IMR-90 (cell line): ENCODE results near the gene RHEX. TPM values are rescaled to one million over a fixed set of nuclear protein-coding genes. Genes with fewer than 3 reads are reported as not detected.

Experiments
- ATAC-seq: fragments of 200-7000 bp; cut with Tn5 transposase; 2 replicates; pipeline ENCODE4 v1.9.1; 2020; ENCODE audit warnings: low read depth, mild to moderate bottlenecking, moderate library complexity
- BruUV-seq: library from RNA; stranded (reverse); fragments of 400-500 nt; replicated peaks from 2 replicates; lab custom pipeline; 2021; lab: Mats Ljungman, UMichigan
- CTCF ChIA-PET: fragments of 300-600 bp; formaldehyde crosslinking; extraction: SDS; loops from one replicate; lab custom pipeline; 2021; ENCODE audit warnings: antibody characterized with exemption; lab: Yijun Ruan, JAX
- POLR2A ChIA-PET: fragments of 300-600 bp; sonication (Branson Sonifier 250); formaldehyde crosslinking; loops from one replicate; lab custom pipeline; 2022; ENCODE audit warnings: antibody characterized with exemption; ENCODE audit not compliant: unreplicated experiment; lab: Charles Lee
- DNase-seq: peaks from one replicate; pipeline ENCODE4 v3.0.0; 2013
- H2AFZ ChIP-seq: replicated peaks from 2 replicates; pipeline ENCODE3; 2013; ENCODE audit warnings: low read length, mild to moderate bottlenecking; ENCODE audit not compliant: poor library complexity
- H2AK5ac ChIP-seq: 2 replicates; pipeline ENCODE4 v1.6.1; 2013; ENCODE audit warnings: low read depth, low read length, inconsistent platforms
- H2AK9ac ChIP-seq: replicated peaks from 2 replicates; pipeline ENCODE3; 2013; ENCODE audit warnings: mild to moderate bottlenecking, low read depth, low read length, moderate library complexity; ENCODE audit not compliant: poor library complexity
- H2BK120ac ChIP-seq: 2 replicates; pipeline ENCODE4 v1.6.1; 2013; ENCODE audit warnings: low read depth, low read length, inconsistent platforms
- H2BK15ac ChIP-seq: 3 replicates; pipeline ENCODE4 v1.6.1; 2013; ENCODE audit warnings: low read depth, low read length, inconsistent platforms
- H2BK20ac ChIP-seq: 2 replicates; pipeline ENCODE4 v1.6.1; 2013; ENCODE audit warnings: low read depth, mild to moderate bottlenecking, inconsistent platforms, low read length, moderate library complexity
- H2BK5ac ChIP-seq: 2 replicates; pipeline ENCODE4 v1.6.1; 2013; ENCODE audit warnings: mild to moderate bottlenecking, low read depth, low read length, inconsistent platforms; ENCODE audit not compliant: poor library complexity, severe bottlenecking
- H3K14ac ChIP-seq: replicated peaks from 2 replicates; pipeline ENCODE4 v1.6.1; 2013; ENCODE audit warnings: low read depth, low read length, inconsistent platforms
- H3K18ac ChIP-seq: 2 replicates; pipeline ENCODE4 v1.6.1; 2013; ENCODE audit warnings: low read depth, low read length, control low read depth
- H3K23ac ChIP-seq: 2 replicates; pipeline ENCODE4 v1.6.1; 2013; ENCODE audit warnings: low read depth, low read length, inconsistent platforms
- H3K27ac ChIP-seq: 2 replicates; pipeline ENCODE4 v1.5.1; 2013; ENCODE audit warnings: mild to moderate bottlenecking, control low read depth, low read length; ENCODE audit not compliant: insufficient read depth
- H3K27me3 ChIP-seq: 2 replicates; pipeline ENCODE4 v1.6.1; 2013; ENCODE audit warnings: low read length; ENCODE audit not compliant: control insufficient read depth, insufficient read depth
- H3K36me3 ChIP-seq: 2 replicates; pipeline ENCODE4 v1.6.1; 2013; ENCODE audit warnings: low read length, mixed read lengths; ENCODE audit not compliant: control insufficient read depth, insufficient read depth
- H3K4ac ChIP-seq: 2 replicates; pipeline ENCODE4 v1.6.1; 2013; ENCODE audit warnings: low read depth, low read length, inconsistent platforms
- H3K4me1 ChIP-seq: 2 replicates; pipeline ENCODE4 v1.6.1; 2013; ENCODE audit warnings: low read length, mixed read lengths; ENCODE audit not compliant: control insufficient read depth, insufficient read depth
- H3K4me2 ChIP-seq: 2 replicates; pipeline ENCODE4 v1.6.1; 2013; ENCODE audit warnings: low read depth, mild to moderate bottlenecking, control low read depth, low read length, moderate library complexity
- H3K4me3 ChIP-seq: 2 replicates; pipeline ENCODE4 v1.5.1; 2013; ENCODE audit warnings: low read depth, mild to moderate bottlenecking, control low read depth, low read length, moderate library complexity; ENCODE audit not compliant: insufficient read depth
- H3K56ac ChIP-seq: 2 replicates; pipeline ENCODE4 v1.6.1; 2013; ENCODE audit warnings: low read length, inconsistent platforms; ENCODE audit not compliant: insufficient read depth; ENCODE audit errors: extremely low read depth
- H3K79me1 ChIP-seq, 2 experiments: 2 replicates each; pipeline ENCODE4 v1.6.1; 2013; ENCODE audit warnings: low read length in 2 of 2, inconsistent platforms in 1 of 2, low read depth in 1 of 2
- H3K9ac ChIP-seq: 2 replicates; pipeline ENCODE4 v1.6.1; 2013; ENCODE audit warnings: low read depth, low read length, control low read depth
- H3K9me1 ChIP-seq: 2 replicates; pipeline ENCODE4 v1.6.1; 2013; ENCODE audit warnings: low read length, inconsistent platforms; ENCODE audit not compliant: insufficient read depth
- H3K9me3 ChIP-seq: 2 replicates; pipeline ENCODE4 v1.6.1; 2013; ENCODE audit warnings: low read length; ENCODE audit not compliant: control insufficient read depth, insufficient read depth
- H4K20me1 ChIP-seq: 2 replicates; pipeline ENCODE4 v1.6.1; 2013; ENCODE audit warnings: low read length, inconsistent platforms; ENCODE audit not compliant: insufficient read depth
- H4K5ac ChIP-seq: 2 replicates; pipeline ENCODE4 v1.6.1; 2013; ENCODE audit warnings: mild to moderate bottlenecking, low read depth, low read length, control low read depth
- H4K8ac ChIP-seq, 2 experiments: 2 replicates each; pipeline ENCODE4 v1.6.1; 2013; ENCODE audit warnings: low read depth in 2 of 2, low read length in 2 of 2, control low read depth in 1 of 2, inconsistent platforms in 1 of 2
- H4K91ac ChIP-seq: 2 replicates; pipeline ENCODE4 v1.6.1; 2013; ENCODE audit warnings: low read depth, low read length, inconsistent platforms; ENCODE audit not compliant: insufficient read depth
- NFE2L2 ChIP-seq: fragments of 150-350 bp; IDR thresholded peaks from 2 replicates; pipeline ENCODE4 v1.6.1; 2016; ENCODE audit warnings: low read depth, mild to moderate bottlenecking, low read length
- POLR2A ChIP-seq: IDR thresholded peaks from 2 replicates; pipeline ENCODE4 v1.6.1; 2012; ENCODE audit warnings: mild to moderate bottlenecking, low read depth, low read length
- WGBS, 2 experiments: methylation state at CpG; one replicate each; pipeline versions ENCODE4 v1.1.5 to v1.1.7; 2013; ENCODE audit warnings: missing lambda C conversion rate in 2 of 2; ENCODE audit not compliant: insufficient read length in 1 of 2; ENCODE audit errors: extremely low coverage in 2 of 2; 5-methylcytosine and 5-hydroxymethylcytosine counted together
- dilution Hi-C: fragments of 300-500 bp; cut with HindIII; formaldehyde crosslinking; loops from one replicate; pipeline ENCODE4 v1.14.3; 2018; ENCODE audit warnings: low sequenced_read_pairs; ENCODE audit not compliant: unreplicated experiment
- in situ Hi-C: fragments of 300-500 bp; cut with MboI; formaldehyde crosslinking; loops from 3 replicates; pipeline ENCODE4 v1.14.3; 2019; ENCODE audit warnings: low sequenced_read_pairs, inconsistent platforms, mixed read lengths
- intact Hi-C: fragments of 100-400 bp; cut with micrococcal nuclease; formaldehyde crosslinking; loops from 2 replicates; pipeline ENCODE4 v1.10.0; 2022
- polyA plus RNA-seq, 3 experiments: library from polyadenylated mRNA; depleted of rRNA; stranded (reverse); fragments of >200 nt; gene quantifications; 2 replicates each; pipeline ENCODE4 v1.2.3, GENCODE V29; 2012; ENCODE audit warnings: low replicate concordance in 1 of 3
- total RNA-seq: library from RNA; depleted of rRNA; stranded (reverse); fragments of >200 nt; gene quantifications from 2 replicates; pipeline ENCODE4 v1.2.3, GENCODE V29; 2012

The RHEX gene
- total and polyA plus RNA-seq, 2 of the 4 experiments (the other 2 are of a cell fraction): not detected

- no peak overlapping the region for H2BK20ac ChIP-seq
- no peak overlapping the region for H4K5ac ChIP-seq
- H2BK5ac ChIP-seq: no peak overlapping the region
- ATAC-seq (no peak), DNase-seq (no peak)
- no peak overlapping the region for H2AK5ac ChIP-seq
- no peaks in the 10 kb centered on the region for H3K4me1 ChIP-seq
- H3K56ac ChIP-seq: no peak overlapping the region
- H3K23ac ChIP-seq: no peak overlapping the region
- TF ChIP-seq POLR2A (no peak), NFE2L2 (no peak)
- H3K4me2 ChIP-seq: no peak overlapping the region
- dilution Hi-C loops (no loop called here), in situ Hi-C loops (loop anchor here (5.0 to 25.0 kb wide), 4 partner anchors 119 to 439 kb away; no protein-coding TSS in a partner anchor), intact Hi-C loops (loop anchor here (10.0 kb wide), 1 partner anchor 447 kb away; no protein-coding TSS in a partner anchor)
- H3K9me3 ChIP-seq: no peaks in the 10 kb centered on the region
- POLR2A ChIA-PET: no interaction called here
- H2AK9ac ChIP-seq: no peak overlapping the region
- peaks cover 47% of the 10 kb centered on the region for H3K27me3 ChIP-seq
- no peaks in the 10 kb centered on the region for H3K36me3 ChIP-seq
- H3K79me1 ChIP-seq: no peaks in the 10 kb centered on the region
- no peak overlapping the region for H2BK120ac ChIP-seq
- no peaks in the 10 kb centered on the region for H3K9me1 ChIP-seq
- no peak overlapping the region for H3K27ac ChIP-seq
- CTCF ChIA-PET: interaction anchor here (1.1 kb wide), 1 partner anchor 117 kb away, joined by 5 read pairs; no protein-coding TSS in a partner anchor
- 70% methylated on average over 2 of the region's 6 CpGs; no CpG with 5 or more reads in 1 of the 2 experiments for WGBS, 2 experiments
- H4K91ac ChIP-seq: no peak overlapping the region
- H2BK15ac ChIP-seq: no peak overlapping the region
- no TSS peak for BruUV-seq
- H3K14ac ChIP-seq: no peak overlapping the region
- no peak overlapping the region for H3K4me3 ChIP-seq
- no peak overlapping the region for H3K9ac ChIP-seq
- no peaks in the 10 kb centered on the region for H4K20me1 ChIP-seq
- no peak overlapping the region for H3K4ac ChIP-seq
- no peak overlapping the region for H4K8ac ChIP-seq
- H3K18ac ChIP-seq: no peak overlapping the region
- H2AFZ ChIP-seq: no peak overlapping the region
Measured at GRCh38 chr1:206101351-206102045, 48.5 kb downstream of the RHEX start.
